ENCODE results near the gene SBNO1.

Gene SBNO1

DNA sequence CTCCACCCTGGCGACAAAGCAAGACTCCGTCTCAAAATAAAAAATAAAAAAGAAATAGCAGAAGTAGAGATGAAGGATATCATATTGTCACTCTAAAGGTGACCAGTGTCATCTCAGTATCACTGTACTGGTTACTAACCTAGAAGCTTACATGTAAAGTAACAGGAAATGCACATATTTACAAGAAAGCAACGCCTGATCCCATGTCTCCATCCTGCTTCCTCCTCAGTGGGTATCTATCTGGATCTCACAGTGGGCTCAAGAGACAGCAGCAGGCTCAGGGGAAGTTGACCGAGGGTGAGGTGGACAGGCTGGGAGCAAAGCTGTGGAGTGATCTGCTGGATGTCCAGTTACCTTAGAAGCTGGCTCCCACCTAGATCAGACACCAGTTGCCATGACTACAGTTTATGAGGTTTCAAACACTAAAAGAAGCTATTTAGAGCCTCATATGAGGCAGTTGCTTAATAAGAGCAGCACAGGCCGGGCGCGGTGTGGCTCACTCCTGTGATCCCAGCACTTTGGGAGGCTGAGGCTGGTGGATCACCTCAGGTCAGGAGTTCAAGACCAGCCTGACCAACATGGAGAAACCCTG, 120.9 kb downstream of the SBNO1 start:
- no peak overlapping the region for H3K4me3 ChIP-seq (ENCODE audit: low read length, poor library complexity, severe bottlenecking)
- no peak overlapping the region for H2AFZ ChIP-seq (ENCODE audit: low read length)
- no peak overlapping the region for H3K4me2 ChIP-seq (ENCODE audit: low read depth, low read length, poor library complexity, severe bottlenecking)
- no peaks in the 10 kb centered on the region for H4K20me1 ChIP-seq (ENCODE audit: insufficient read depth, low read length, poor library complexity, severe bottlenecking)
- H3K9me3 ChIP-seq (ENCODE audit: insufficient read depth, low read depth, low read length): no peaks in the 10 kb centered on the region
- TF ChIP-seq EZH2phosphoT487 (IDR thresholded peaks at IDR 0.05; ENCODE audit: borderline replicate concordance): no peak
- TF ChIP-seq, protein P1, sequence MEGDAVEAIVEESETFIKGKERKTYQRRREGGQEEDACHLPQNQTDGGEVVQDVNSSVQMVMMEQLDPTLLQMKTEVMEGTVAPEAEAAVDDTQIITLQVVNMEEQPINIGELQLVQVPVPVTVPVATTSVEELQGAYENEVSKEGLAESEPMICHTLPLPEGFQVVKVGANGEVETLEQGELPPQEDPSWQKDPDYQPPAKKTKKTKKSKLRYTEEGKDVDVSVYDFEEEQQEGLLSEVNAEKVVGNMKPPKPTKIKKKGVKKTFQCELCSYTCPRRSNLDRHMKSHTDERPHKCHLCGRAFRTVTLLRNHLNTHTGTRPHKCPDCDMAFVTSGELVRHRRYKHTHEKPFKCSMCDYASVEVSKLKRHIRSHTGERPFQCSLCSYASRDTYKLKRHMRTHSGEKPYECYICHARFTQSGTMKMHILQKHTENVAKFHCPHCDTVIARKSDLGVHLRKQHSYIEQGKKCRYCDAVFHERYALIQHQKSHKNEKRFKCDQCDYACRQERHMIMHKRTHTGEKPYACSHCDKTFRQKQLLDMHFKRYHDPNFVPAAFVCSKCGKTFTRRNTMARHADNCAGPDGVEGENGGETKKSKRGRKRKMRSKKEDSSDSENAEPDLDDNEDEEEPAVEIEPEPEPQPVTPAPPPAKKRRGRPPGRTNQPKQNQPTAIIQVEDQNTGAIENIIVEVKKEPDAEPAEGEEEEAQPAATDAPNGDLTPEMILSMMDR (conservative IDR thresholded peaks at IDR 0.05; ENCODE audit: low read length): no peak
- peaks cover 8% of the 10 kb centered on the region for H3K4me1 ChIP-seq (ENCODE audit: insufficient read depth, low read length, poor library complexity, severe bottlenecking)
- no peaks in the 10 kb centered on the region for H3K9me2 ChIP-seq (replicated peaks; ENCODE audit: low read depth, low read length)
- H3F3A ChIP-seq (ENCODE audit: low read depth): no peaks in the 10 kb centered on the region
- peaks cover 16% of the 10 kb centered on the region; the same call in 1 of the 2 replicates for H3K79me2 ChIP-seq (ENCODE audit: insufficient read depth, low read length)
- H3K27me3 ChIP-seq (ENCODE audit: insufficient read depth, low read length, poor library complexity, severe bottlenecking): no peaks in the 10 kb centered on the region
- H3K9ac ChIP-seq (ENCODE audit: low read depth, low read length, poor library complexity, severe bottlenecking): no peak overlapping the region
- no peaks in the 10 kb centered on the region for H3K36me3 ChIP-seq (ENCODE audit: insufficient read depth, low read length)

DNA sequence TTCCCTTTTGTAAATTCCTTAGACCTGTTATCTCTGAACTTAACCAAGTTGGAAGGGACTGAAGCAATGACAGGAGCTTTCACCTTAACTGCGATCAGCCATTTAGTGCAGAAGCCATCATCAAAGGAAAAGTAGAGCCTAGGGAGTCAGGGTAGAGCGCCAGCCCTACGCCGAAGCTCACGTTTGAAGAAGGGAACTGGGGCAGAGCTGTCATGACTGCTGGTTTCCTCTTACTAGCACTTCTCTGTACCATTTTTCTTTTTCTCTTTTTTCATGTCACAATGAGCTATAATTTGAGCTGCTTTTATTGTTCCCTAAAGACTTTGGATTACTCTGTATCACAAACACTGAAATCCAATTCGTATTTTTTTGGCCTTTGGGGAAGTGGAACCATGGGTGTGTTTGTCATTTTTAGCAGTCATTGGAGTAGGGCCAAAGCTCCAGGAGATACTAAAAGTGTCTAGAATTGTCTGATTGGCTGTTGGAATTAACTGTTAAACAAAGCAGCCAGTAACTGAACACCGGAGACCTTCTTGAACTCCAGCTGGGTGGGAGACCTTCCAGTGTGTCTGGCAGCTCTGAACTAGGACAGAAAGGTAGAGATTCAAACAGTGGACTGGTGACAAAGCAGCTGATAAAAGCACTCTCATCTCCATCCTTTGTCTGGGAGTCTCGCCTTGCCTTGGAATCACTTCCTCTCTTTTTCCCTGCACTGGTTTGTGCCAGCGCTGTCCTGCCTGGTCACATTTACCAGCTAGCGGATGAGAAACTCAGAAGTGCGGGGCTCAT, 122.3 kb downstream of the SBNO1 start:
- TF ChIP-seq, protein P1 (conservative IDR thresholded peaks at IDR 0.05; ENCODE audit: low read length): no peak
- no peak for TF ChIP-seq EZH2phosphoT487 (IDR thresholded peaks at IDR 0.05; ENCODE audit: borderline replicate concordance)
- H4K20me1 ChIP-seq (ENCODE audit: insufficient read depth, low read length, poor library complexity, severe bottlenecking): peaks cover 10% of the 10 kb centered on the region
- no peaks in the 10 kb centered on the region for H3K9me2 ChIP-seq (replicated peaks; ENCODE audit: low read depth, low read length)
- peaks cover 12% of the 10 kb centered on the region for H3K4me1 ChIP-seq (ENCODE audit: insufficient read depth, low read length, poor library complexity, severe bottlenecking)
- no peaks in the 10 kb centered on the region for H3K9me3 ChIP-seq (ENCODE audit: insufficient read depth, low read depth, low read length)
- H3F3A ChIP-seq (ENCODE audit: low read depth): peaks cover 4% of the 10 kb centered on the region
- no peak overlapping the region for H2AFZ ChIP-seq (ENCODE audit: low read length)
- H3K4me2 ChIP-seq (ENCODE audit: low read depth, low read length, poor library complexity, severe bottlenecking): no peak overlapping the region
- no peak overlapping the region for H3K9ac ChIP-seq (ENCODE audit: low read depth, low read length, poor library complexity, severe bottlenecking)
- no peaks in the 10 kb centered on the region for H3K36me3 ChIP-seq (ENCODE audit: insufficient read depth, low read length)
- no peaks in the 10 kb centered on the region for H3K27me3 ChIP-seq (ENCODE audit: insufficient read depth, low read length, poor library complexity, severe bottlenecking)
- no peak overlapping the region for H3K4me3 ChIP-seq (ENCODE audit: low read length, poor library complexity, severe bottlenecking)
- H3K79me2 ChIP-seq (ENCODE audit: insufficient read depth, low read length): peaks cover 20% of the 10 kb centered on the region; the same call in 1 of the 2 replicates

Measured in Loucy (cell line).